ENCODE results near the gene CYP4F8. TPM values are rescaled to one million over a fixed set of nuclear protein-coding genes. Genes with fewer than 3 reads are reported as not detected.
A peak's percentile ranks its signal among the peaks of the same experiment; 100 is the strongest.

CYP4F8 gene
- total RNA-seq, 6 donors from 2014 or later, result not detected

DNA sequence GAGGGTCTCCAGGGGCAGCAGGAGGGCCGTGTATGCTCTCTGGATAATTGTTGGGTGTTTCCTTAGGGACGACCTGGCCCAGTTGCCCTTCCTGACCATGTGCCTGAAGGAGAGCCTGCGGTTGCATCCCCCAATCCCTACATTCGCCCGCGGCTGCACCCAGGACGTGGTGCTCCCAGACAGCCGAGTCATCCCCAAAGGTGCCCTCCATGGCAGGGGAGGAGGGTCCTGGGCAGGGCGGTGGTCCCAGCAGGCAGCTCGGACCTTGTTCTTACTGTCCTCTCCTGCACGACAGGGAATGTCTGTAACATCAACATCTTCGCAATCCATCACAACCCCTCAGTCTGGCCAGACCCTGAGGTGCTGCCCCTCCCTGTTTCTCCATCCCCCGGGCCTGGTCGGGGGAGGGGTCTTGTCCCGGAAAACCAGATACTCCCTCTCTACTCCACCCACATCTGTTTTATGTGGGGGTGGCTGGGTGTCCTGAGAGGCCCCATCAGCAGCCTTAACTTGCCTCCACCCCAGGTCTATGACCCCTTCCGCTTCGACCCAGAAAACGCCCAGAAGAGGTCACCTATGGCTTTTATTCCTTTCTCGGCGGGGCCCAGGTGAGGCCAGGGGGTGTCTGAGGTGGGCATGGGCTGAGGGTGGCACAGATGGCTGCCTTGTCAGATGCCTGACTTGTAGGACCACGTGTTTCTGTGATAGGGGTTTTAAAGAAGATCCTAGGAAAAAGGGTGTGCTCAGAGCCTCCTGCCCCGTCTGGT, 13.4 kb downstream of the CYP4F8 start:
- Histone ChIP-seq H3K36me3 (no peaks in the 10 kb centered on the region), H3K4me3 (no peak overlapping the region), H3K27ac (no peak overlapping the region), H3K4me1 (peaks cover 0 to 8% (median 1%) of the 10 kb centered on the region in 4 donors), H3K27me3 (peaks cover 0 to 2% (median 0%) of the 10 kb centered on the region in 4 donors), H3K9me3 (no peaks in the 10 kb centered on the region)
- ATAC-seq (ENCODE audit: low FRiP score in 2 of 2) (peak in 1 of 2 donors; percentile 11), DNase-seq (peak in 1 of 2 donors; percentile 32)
- 59 to 64% methylated on average over 14 to 22 of the region's 22 CpGs for WGBS, 2 donors
- TF ChIP-seq EP300 (IDR thresholded peaks at IDR 0.05) (no peak), CTCF (IDR thresholded peaks at IDR 0.05) (no peak), POLR2A (IDR thresholded peaks at IDR 0.05) (no peak), POLR2AphosphoS5 (IDR thresholded peaks at IDR 0.05) (no peak)

DNA sequence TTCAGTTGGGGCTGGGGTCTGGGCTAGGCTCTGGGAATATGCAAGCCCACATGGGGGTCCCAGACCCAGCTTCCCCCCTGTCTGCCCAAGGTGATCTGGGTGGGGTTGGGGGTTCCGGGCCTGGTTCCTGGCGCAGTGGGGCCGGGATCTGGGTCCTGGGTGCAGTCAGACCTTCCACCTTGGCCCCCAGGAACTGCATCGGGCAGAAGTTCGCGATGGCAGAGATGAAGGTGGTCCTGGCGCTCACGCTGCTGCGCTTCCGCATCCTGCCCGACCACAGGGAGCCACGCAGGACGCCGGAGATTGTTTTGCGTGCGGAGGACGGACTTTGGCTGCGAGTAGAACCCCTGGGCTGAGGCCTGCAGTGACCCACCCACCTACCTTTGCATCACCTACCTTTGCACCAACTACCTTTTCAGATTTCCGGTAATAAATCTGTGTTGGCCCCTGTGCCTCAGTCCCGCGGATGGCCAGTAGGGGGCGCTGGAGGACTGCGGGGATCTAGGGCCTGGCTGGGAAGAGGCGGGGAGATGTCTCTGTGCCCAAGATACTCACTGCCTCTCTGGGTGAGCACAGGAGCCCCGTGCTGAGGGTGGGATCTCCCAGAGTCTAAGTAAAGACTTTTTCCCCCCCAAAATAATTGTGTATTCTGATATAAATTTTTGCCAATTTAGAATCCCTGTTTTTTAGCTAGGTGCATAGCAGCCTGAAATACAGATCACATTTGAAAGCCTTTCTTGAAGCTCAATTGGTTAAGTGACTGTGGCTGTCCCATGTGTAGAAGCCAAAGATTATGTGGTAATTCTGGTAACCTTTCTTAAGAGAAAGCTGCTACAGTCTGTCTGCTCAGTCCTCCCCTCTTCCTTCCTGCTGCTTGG, 14.2 kb downstream of the CYP4F8 start:
- H3K4me3 ChIP-seq, result no peak overlapping the region
- H3K9me3 ChIP-seq, result no peaks in the 10 kb centered on the region
- peaks cover 0 to 8% (median 1%) of the 10 kb centered on the region in 4 donors for H3K4me1 ChIP-seq
- peak; percentile 85 to 95 (median 94) for TF ChIP-seq CTCF (IDR thresholded peaks at IDR 0.05)
- no peak for TF ChIP-seq POLR2AphosphoS5 (IDR thresholded peaks at IDR 0.05)
- H3K27me3 ChIP-seq, result peaks cover 0 to 2% (median 0%) of the 10 kb centered on the region in 4 donors
- WGBS, 2 donors, result 0 to 10% methylated on average over 7 to 24 of the region's 25 CpGs
- H3K36me3 ChIP-seq, result no peaks in the 10 kb centered on the region
- H3K27ac ChIP-seq, result no peak overlapping the region
- peak; percentile 88 to 92 for ATAC-seq (ENCODE audit: low FRiP score in 2 of 2)
- peak; percentile 74 to 85 for DNase-seq

DNA sequence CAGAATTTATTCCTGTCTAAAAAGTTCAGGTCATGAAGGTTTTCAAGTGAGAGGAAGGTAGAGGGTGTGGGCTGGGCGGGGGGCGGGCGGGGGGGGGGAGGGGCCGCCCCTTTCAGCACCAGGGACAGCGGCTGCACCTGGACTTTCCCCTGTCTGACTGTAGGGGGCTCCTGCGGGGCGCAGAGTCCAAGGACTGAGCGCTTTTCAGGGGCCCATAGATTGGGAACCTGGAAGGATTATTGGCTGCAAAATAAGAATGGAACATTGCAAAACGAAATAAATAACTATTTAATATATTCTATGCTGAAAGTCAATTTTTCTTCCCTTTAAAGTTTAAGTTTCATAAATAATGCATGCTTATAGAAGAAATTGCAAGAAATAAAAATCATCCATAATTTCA, 16.8 kb downstream of the CYP4F8 start:
- peak in 1 of 2 donors; percentile 35 for ATAC-seq (ENCODE audit: low FRiP score in 2 of 2)
- no peak for DNase-seq
- 1 to 3% methylated on average over 7 to 8 of the region's 9 CpGs for WGBS, 2 donors

GRCh38 chr19:15633082-15633835, 18.2 kb downstream of the CYP4F8 start:
- peaks cover 0 to 8% (median 1%) of the 10 kb centered on the region in 4 donors for H3K4me1 ChIP-seq
- H3K27ac ChIP-seq, result no peak overlapping the region
- no peak overlapping the region for H3K4me3 ChIP-seq
- H3K27me3 ChIP-seq, result peaks cover 0 to 2% (median 0%) of the 10 kb centered on the region in 4 donors
- H3K36me3 ChIP-seq, result no peaks in the 10 kb centered on the region
- ATAC-seq (ENCODE audit: low FRiP score in 2 of 2) (peak in 1 of 2 donors; percentile 52), DNase-seq (no peak)
- H3K9me3 ChIP-seq, result no peaks in the 10 kb centered on the region
- WGBS, 2 donors, result 30 to 38% methylated on average over 5 of the region's 5 CpGs
- no peak for TF ChIP-seq EP300 (IDR thresholded peaks at IDR 0.05)

More for the DNA sequence above, 16.8 kb downstream of the CYP4F8 start:
- no peak for TF ChIP-seq EP300 (IDR thresholded peaks at IDR 0.05)
- peak in 2 of 6 experiments; percentile 19 to 33 for TF ChIP-seq CTCF (IDR thresholded peaks at IDR 0.05)
- Histone ChIP-seq H3K4me3 (no peak overlapping the region), H3K27me3 (peaks cover 0 to 2% (median 0%) of the 10 kb centered on the region in 4 donors), H3K36me3 (no peaks in the 10 kb centered on the region), H3K27ac (no peak overlapping the region), H3K9me3 (no peaks in the 10 kb centered on the region), H3K4me1 (peaks cover 0 to 8% (median 1%) of the 10 kb centered on the region in 4 donors)

DNA sequence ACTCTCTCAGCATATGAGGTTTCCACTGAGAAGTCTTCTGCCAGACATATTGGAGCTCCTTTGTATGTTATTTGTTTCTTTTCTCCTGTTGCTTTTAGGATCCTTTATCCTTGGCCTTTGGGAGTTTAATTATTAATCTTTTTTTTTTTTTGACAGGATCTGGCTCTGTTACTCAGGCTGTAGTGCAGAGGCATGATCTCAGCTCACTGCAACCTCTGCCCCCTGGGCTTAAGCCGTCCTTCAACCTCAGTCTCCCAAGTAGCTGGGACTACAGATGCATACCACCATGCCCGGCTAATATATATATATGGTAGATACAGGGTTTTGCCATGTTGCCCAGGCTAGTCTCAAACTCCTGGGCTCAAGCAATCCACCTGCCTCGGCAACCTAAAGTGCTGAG, 19.1 kb downstream of the CYP4F8 start:
- H3K27ac ChIP-seq, result no peak overlapping the region
- H3K27me3 ChIP-seq, result no peaks in the 10 kb centered on the region
- no peak overlapping the region for H3K4me3 ChIP-seq
- TF ChIP-seq POLR2A (IDR thresholded peaks at IDR 0.05), result no peak
- TF ChIP-seq CTCF (IDR thresholded peaks at IDR 0.05), result no peak
- no peak for TF ChIP-seq EP300 (IDR thresholded peaks at IDR 0.05)
- no peak for TF ChIP-seq POLR2AphosphoS5 (IDR thresholded peaks at IDR 0.05)
- H3K36me3 ChIP-seq, result no peaks in the 10 kb centered on the region
- H3K4me1 ChIP-seq, result peaks cover 0 to 5% (median 1%) of the 10 kb centered on the region in 4 donors
- 73 to 80% methylated on average over 3 of the region's 3 CpGs for WGBS, 2 donors
- ATAC-seq (ENCODE audit: low FRiP score in 2 of 2) (no peak), DNase-seq (no peak)
- H3K9me3 ChIP-seq, result no peaks in the 10 kb centered on the region

Data from upper lobe of left lung (tissue), 6 donors.